HG03066 (cell line): Measurements from ENCODE around the gene TTN.
"Not testable (repeated sequence)": the region's sequence is repeated elsewhere in the genome, so short reads cannot be mapped to it uniquely, and the experiment has no call there.

Source experiments
- ATAC-seq: cut with Tn5 transposase; IDR thresholded peaks from one replicate; pipeline ENCODE4 v1.9.1; 2021; ENCODE audit warnings: low read depth; ENCODE audit not compliant: unreplicated experiment

TTN gene

GRCh38 chr2:178542569-178542968 is 264.7 kb downstream of the TTN start:
- ATAC-seq = no peak

GRCh38 chr2:178542161-178542560 is 265.1 kb downstream of the TTN start:
- no peak for ATAC-seq

GRCh38 chr2:178536037-178536436 is 271.2 kb downstream of the TTN start:
- ATAC-seq = no peak

DNA sequence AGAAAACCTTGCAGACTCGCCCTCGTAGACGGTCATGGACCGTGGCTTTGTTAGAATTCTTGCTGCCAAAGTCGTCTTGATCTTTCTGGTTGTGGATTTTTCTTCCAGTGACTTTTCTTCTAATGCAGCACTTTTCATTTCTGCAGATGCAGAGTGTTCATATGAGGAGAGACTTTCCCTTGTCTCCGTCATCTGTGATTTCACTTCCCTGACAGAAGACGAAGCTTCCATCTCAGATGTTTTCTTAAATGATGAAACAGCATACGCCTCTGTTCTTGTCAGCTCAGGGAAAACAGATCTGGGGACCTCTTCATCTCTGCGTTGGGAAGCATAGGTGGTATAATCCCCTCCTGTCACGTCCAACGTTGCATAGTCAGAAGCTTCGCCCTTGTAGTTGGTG is 276.1 kb downstream of the TTN start:
- no peak for ATAC-seq

- peak; percentile 96 for ATAC-seq
Measured at GRCh38 chr2:178530625-178531142, 276.5 kb downstream of the TTN start.

- ATAC-seq = no peak
Measured at GRCh38 chr2:178530131-178530530, 277.1 kb downstream of the TTN start.

DNA sequence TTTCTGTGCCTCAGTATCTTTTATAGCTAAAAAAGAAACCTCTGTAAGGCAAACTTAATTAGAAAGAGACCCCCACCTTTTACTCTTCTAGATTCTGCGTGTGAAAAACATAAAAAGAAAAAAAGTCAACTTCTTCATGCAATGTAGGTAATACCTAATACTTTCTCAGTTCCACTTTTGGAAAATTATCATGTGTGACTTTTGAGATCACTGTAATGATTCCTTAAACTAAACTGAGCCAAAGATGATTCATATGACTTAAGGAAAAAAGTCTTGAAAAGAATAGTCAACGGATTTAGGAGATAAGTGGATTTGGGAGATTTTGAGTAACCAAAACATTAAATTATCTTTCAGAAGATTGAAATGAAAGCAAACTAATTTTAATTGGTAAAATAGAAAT is 278.0 kb downstream of the TTN start:
- no peak for ATAC-seq

GRCh38 chr2:178528647-178529046 is 278.6 kb downstream of the TTN start:
- no peak for ATAC-seq

GRCh38 chr2:178527592-178527991 is 279.6 kb downstream of the TTN start:
- no peak for ATAC-seq

DNA sequence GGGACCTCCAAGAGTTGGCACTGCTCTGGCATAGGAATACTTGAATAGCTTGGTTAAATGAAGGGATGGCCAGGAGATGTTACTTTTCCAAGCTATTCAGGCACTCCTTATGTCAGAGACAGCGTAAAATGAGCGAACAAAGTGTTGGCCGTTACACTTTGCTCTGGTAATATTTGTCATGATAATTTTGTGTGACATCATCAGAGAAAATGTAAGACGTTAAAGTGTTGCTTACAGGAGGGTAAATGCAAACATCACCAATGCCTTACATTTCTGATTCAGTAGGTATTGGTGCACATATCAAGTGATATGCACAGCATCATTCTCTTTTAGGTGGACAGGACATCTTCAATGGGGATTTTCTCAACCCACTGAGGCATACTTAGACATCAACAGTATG is 281.0 kb downstream of the TTN start:
- no peak for ATAC-seq

DNA sequence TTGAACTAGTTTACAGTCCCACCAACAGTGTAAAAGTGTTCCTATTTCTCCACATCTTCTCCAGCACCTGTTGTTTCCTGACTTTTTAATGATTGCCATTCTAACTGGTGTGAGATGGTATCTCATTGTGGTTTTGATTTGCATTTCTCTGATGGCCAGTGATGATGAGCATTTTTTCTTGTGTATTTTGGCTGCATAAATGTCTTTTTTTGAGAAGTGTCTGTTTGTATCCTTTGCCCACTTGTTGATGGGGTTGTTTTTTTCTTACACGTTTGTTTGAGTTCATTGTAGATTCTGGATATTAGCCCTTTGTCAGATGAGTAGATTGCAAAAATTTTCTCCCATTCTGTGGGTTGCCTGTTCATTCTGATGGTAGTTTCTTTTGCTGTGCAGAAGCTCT is 281.8 kb downstream of the TTN start:
- not testable (repeated sequence) for ATAC-seq

DNA sequence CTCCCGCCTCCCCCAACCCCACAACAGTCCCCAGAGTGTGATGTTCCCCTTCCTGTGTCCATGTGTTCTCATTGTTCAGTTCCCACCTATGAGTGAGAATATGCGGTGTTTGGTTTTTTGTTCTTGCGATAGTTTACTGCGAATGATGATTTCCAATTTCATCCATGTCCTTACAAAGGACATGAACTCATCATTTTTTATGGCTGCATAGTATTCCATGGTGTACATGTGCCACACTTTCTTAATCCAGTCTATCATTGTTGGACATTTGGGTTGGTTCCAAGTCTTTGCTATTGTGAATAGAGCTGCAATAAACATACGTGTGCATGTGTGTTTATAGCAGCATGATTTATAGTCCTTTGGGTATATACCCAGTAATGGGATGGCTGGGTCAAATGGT is 282.2 kb downstream of the TTN start:
- not testable (repeated sequence) for ATAC-seq

DNA sequence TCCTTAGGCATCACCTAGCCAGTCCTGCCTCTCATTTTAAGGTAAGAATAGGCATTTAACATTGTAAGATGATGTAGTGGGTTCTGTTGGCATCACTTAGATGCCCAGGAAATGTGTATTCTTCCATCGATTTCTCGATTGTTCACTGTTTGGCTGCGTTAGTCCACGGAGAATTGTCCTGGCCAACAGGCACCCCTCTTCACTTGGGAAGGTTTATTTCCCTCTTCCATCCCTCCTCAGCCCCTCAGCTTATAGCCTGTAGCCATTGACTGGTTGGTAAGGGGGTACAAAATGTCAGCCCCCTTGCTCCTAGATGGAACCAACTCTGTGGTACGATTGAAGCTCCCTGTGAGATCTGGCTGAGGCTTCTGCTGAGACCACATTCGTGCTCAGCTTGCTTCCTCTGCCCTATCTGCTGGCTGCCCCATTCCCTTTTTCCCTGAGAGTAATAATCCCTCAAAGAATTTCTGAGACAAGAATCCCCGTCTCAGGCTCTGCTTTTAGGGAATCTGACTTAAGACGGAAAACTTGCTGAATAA is 283.6 kb downstream of the TTN start:
- ATAC-seq = no peak

DNA sequence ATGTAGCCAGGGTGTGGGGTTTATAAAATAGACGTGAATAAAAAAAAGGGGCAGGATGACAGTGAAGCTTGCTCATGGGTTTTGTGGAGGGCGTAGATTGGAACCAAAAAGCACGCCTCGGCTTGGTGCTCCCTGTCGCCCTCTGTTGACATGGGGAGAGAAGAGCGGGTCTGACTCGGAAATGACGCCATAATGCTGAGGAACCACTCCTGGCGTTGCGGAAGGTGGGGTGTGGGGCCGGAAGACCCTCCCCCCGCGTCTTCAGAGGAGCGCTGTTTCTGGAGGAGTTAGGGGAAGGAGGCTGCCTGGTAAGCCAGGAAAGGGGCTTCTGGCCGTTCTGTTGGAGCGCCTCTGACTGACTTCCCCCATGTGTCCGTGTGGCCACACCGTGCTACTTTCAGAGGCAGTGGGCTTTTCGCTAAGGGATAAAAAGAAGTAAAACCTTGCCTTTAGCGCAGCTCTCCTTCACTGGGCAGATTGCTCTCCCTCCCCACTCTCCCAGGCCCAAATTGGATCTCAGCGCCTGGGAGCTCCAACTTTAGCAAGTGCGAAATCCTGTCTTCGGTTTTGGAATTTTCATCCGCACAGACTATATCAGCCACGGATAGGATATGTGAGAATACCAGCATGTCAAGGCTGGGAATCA is 284.1 kb downstream of the TTN start:
- ATAC-seq = peak; percentile 92

DNA sequence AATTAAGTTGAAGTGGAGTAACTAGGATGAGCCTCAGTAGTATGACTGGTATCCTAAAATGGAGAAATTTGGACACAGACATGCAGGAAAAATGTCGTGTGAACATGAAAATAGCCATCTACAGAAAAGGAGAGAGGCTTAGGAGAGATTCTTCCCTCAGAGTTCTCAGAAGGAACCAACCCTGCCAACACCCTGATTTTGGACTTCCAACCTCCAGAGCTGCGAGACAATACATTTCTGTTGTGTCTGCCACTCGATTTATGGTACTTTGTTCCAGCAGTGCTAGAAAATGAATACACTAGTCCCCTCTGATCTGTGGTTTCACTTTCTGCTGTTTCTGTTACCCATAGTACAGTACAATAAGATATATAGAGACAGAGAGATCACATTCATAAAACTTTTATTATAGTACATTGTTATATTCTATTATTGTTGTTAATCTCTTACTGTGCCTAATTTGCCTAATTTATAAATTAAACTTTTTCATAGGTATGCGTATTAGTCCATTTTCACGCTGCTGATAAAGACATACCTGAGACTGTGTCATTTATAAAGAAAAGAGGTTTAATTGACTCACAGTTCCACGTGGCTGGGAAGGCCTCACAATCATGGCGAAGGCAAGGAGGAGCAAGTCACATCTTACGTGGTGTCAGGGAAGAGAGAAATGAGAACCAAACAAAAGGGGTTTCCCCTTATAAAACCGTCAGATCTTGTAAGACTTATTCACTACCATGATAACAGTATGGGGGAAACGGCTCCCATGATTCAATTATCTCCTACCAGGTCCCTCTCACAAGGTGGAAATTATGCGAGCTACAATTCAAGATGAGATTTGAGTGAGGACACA is 285.7 kb downstream of the TTN start:
- no peak for ATAC-seq

DNA sequence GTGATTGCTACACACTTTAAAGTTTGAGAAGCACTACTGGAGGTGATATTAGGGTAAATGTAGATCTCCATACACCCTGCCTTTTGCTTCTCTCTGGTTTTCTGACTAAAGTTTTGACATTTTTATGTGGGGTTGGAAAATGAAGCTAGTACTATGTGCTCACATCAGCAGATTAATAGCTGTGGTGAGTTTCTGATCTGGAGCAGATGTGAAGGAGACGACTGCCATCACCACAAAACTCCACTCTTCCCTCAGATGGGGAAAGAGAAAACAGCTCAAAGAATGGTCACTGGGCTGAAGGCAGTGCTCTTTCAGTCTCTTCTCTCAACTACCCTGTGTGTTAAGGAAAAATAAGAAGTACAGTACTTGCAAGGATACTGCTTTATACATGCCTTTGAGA is 289.7 kb downstream of the TTN start:
- ATAC-seq = no peak

GRCh38 chr2:178514664-178515063 is 292.6 kb downstream of the TTN start:
- no peak for ATAC-seq

GRCh38 chr2:178513876-178514275 is 293.3 kb downstream of the TTN start:
- no peak for ATAC-seq

DNA sequence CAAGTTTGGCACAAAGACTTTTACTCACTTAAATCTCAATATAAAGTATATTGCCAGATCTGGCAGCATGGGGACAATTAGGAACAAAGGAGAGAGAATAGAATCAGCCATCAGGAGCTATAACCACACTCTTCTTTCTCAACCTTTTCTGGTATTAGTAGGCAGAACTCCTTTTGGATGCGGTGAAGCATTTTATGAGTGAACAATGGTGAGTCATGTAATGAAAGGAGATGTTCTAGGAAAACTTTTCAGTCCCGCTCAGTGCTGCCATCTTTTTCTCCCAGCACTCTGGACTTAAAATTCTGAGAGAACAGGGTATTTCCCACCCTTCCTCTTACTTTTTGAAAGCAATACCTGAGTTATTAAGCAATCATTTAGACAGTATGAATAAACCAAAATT is 294.7 kb downstream of the TTN start:
- no peak for ATAC-seq

DNA sequence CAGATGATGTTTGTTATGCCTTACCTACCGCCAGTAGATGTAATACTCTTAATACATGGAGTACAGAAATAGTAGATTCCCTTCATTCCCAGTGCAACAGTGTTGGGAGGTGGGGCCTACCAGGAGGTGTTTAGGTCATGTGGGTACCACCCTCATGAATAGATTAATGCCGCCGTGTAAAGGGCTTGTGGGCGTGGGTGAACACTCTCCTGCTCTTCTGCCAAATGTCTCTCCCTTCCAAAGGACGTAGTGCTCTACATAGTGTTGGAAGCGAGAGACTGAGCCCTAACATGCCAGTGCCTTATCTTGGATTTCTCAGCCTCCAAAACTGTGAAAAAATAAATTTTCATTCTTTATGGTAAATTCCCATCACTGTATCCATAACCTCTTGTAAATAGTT is 296.8 kb downstream of the TTN start:
- ATAC-seq = no peak

DNA sequence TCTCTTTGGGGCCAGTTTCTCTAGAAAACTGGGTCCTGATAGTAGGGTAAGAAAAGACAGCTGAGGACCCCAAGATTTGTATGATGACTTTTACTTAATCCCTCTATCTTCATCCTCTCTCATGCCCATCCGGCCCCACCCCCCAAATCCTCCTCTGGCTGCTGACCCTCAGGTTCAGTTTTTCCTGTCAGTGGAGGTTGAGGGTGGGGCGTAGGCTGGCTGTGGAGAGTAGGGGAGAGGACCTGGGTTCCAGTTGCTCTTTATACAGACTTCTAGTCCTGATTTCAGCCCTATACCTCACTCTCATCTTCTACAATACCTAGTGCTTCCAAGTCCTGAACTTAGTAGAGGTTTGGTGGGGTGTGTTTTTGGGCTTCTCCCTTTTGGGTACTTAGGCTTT is 298.6 kb downstream of the TTN start:
- ATAC-seq = no peak

GRCh38 chr2:178506949-178507348 is 300.3 kb downstream of the TTN start:
- no peak for ATAC-seq
